NOMO-1 treated with DMSO at 0.1 percent for 48 hours (cell line): ENCODE data around the gene MSI2.
A peak's percentile ranks its signal among the peaks of the same experiment; 100 is the strongest.

ENCODE experiments used
- DNase-seq: peaks from one replicate; lab custom pipeline; 2025; ENCODE audit not compliant: unreplicated experiment; lab: John Stamatoyannopoulos, UW

The MSI2 gene

DNA sequence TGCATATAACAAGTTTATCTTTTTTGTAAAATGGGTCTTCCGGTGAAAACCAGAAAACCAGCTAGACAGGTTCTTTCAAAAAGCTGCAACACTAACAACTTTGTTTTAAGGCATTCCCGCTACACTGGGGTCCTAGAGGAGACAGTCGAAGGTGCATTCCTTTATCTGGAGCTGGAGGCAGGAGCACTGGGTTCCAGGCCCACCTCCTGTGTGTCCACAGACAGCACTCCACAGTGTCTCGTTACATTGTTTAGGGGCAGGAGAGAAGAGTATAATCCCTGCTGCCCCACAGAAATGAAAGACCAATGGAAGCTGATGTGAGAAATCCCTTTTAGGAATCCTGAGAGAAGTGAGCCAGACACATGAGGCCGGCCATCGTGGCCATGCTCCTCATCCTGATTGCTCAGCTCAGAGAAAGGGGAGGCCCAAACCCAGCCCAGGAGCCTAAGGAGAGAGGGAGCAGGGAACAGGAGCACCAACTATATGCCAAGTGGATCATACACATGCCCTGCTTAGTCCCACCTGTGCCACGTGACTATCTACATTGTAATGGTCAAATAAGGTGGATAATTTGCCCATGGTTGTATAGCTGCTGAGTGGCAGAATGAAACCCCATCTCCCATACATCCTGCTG is 429.3 kb downstream of the MSI2 start:
- no peak for DNase-seq

DNA sequence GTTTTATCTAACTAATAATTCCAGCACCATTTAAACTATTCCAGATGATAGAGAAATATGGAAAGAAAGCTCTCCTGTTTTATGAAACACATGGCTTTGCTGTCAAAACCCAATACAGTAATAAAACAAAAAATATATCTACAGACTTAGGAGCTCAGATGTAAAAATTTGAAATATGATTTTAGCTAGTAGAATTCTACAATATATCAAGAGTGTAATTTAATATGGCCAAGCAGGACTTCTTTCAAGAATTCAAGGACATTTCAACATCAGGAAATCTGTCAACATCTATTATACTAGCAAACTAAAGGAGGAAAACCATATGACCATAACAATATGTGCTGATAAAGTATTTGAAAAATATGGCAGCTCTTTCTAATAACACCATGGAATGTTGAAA is 431.3 kb downstream of the MSI2 start:
- DNase-seq = no peak

DNA sequence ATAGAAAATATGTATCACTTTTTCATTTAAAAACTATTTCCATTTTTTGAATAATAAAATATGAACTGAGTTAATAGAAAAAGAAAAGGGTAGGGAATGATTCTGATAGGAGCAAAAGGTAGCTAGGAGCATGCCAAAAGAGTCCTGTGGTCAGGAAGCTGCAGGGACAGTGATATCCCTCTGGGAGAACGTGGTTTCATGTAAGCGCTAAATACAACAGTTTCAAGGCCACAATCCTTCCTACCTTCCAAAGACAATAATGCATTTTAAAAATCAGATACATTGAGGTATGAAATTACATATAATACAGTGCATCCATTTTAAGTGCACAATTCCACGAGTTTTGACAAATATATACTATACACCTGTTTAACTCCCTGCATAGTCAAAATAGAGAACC is 432.9 kb downstream of the MSI2 start:
- DNase-seq = no peak

DNA sequence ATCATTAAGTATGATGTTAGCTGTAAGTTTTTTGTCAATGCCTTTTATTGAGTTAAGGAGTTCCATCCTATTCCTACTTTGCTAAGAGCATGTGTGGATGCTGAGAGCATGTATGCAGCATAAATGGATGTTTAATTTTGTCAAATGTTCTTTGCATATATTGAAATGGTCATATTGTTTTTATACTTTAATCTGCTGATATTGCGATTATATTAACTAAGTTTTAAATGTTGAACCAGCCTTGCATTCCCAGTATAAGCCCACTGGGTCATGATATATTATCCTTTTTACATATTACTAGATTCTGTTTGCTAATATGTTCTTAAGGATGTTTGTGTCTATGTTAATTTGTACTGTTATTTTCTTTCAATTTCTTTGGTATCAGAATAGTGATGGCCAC is 435.6 kb downstream of the MSI2 start:
- no peak for DNase-seq

- DNase-seq = no peak
These were observed 436.4 kb downstream of the MSI2 start for GRCh38 chr17:57692770-57693169.

GRCh38 chr17:57694051-57694450 is 437.7 kb downstream of the MSI2 start:
- DNase-seq = no peak

DNA sequence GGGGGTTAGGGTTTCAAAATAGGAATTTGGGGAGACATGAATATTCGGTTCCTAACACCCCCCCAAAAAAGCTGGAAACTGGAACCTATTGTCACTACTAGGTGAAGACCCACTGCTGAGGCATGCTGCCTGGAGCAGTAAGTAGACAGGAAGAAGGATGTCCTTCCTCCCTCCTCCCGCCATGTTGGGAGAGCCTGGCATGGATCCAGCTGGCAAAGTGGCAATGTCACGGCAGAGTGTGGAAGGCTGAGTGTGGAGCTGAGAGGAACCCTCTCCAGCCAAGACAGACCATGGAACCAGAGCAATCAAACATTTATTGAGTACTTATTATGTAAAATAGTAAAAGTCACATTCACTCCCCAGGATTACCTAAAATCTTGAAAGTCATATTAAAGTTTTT is 439.7 kb downstream of the MSI2 start:
- DNase-seq = no peak

DNA sequence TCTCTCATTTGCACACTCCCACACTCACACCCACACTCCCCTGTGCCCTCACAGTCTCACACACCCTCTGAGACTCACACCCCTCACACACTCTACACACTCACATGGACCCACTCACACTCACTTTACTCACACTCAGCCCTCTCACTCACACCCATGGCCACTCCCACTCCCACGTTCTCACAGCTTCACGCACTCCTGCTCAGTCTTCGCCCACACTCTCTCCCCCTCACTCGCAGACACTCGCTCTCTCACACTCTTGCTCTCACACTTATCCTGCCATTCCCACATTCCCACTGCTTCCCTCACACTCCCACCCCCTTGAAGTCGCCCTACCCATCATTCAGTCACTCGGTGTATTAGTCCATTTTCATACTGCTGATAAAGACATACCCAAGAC is 440.9 kb downstream of the MSI2 start:
- no peak for DNase-seq

DNA sequence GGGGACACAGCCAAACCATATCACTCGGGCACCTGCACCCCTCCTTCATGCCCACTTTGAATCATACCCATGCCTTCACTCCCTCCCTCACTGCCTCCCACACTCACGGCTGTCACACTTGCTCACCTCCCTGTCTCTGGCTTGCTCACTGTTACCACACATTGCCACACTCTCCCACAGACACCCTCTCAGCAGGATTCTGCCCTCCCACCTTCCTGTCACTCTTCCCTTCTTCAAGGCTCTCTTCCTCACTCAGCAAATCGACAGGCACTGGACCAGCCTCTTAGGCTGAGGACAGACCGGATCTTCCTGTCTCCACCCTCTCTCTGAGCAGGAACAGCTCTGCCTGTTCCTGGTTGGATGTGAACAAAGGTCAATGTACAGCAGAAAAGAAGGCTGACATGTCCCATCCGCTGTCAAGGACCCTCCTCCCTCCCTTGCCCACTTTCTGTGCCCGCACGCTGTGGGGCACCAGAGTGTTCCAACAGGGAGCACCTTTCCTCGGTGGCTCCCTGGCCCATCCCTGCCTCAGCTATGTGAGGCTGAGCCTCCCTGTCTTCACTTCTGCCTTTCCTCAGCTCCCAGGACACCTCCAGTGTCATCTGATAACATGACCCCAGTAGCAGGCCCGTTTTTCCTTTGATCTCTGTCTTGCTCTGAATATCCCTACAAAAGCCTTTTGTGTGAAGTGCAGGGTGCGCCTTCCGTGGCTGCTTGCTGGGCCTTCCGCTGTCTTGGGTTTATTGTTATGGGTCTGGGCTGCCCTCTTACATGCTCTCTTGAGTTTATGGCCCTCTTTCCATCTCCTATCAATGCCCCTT is 441.8 kb downstream of the MSI2 start:
- no peak for DNase-seq

- DNase-seq = no peak
These were observed 443.5 kb downstream of the MSI2 start for GRCh38 chr17:57699751-57700219.

DNA sequence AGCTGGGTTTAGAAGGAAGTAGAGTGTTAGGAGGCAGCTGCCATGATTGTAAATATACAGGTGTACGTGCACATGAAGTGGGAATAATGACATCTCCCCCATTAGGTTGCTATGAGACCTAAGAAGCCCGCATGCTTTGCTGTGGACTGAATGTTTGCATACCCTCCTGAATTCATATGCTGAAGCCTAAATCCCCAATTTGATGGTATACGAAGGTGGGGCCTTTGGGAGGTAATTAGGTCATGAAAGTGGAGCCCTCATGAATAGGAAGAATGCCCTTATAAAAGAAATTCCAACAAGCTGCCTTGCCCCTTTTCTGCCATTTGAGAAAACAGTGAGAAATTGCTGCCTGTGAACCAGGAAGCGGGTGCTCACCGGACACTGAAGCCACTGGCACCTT is 444.8 kb downstream of the MSI2 start:
- no peak for DNase-seq

GRCh38 chr17:57703273-57703672 is 446.9 kb downstream of the MSI2 start:
- no peak for DNase-seq

DNA sequence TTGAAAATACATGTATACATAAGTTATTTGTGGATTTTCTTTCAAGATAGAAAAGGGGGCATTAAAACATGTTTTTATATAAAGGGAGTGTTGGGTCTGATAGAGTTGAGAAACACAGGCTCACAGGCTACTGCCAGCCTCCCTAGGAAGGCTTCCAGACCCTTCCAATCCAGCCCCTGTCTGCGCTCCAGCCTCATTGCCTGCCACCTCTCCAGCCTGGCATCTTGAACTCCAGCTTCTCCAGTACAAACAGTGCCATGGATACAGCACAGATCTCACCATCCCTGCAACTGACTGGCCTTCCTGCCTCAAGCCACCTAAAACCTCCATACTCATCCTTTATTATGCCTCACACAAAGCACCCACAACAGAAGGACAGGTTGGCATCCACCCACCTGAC is 448.1 kb downstream of the MSI2 start:
- no peak for DNase-seq

DNA sequence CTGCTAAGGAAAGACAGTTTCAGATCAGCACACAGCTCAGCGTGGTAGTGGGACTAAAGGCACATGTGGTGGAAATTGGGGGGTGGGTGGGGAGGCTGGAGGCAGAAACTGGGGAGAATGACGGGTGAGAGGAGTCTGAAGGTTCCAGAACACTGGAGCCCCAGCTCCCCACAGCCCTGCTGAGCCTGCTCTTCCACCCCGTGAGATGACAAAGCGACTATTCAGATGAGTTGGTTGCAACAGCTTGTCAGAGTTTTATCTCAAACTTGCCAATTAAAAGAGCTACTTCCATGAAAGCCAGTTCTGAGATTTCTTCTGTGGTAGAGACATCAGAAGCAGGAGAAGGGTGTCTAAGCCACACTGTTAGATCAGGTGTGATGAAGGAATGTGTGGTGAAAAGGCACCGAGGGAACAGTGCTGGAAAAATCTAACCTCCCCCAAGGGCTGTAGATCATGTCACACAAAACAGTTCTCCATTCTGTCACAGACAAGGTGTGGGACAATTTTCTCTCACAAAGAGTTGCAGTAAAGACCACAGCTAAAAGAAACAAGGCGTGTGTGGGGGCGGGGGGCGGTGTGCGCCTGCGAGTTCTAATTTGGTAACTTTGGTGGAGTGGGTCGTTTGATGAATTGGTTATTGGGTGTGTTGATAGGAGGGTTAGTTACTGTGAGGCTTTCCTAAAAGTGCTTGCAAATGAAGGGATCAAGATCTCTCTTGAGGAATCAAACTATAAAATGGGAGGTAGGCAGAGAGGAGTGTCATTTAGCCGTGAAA is 449.8 kb downstream of the MSI2 start:
- peak; percentile 35 for DNase-seq

DNA sequence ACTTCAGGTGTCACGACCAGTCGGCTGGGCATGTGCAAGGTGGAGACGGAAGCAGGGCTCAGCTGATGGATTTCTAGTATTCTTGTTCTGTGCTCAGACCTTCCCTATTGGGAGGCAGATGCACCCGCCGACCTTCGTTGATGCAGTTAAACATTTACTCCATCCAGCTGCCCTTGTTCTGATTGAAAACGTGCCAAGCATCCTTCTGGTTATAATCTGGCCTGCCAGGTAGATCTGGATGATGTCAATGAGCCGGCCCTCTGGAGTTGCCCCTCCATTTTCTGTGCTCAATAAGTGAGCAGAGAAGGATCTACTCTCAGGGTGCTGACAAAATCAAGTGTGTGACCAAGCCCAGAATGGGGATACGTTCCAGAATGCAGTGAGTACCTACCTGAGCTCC is 450.4 kb downstream of the MSI2 start:
- no peak for DNase-seq

- DNase-seq = no peak
These were observed 451.6 kb downstream of the MSI2 start for GRCh38 chr17:57707892-57708291.

GRCh38 chr17:57708410-57708809 is 452.1 kb downstream of the MSI2 start:
- DNase-seq = no peak

- no peak for DNase-seq
These were observed 456.8 kb downstream of the MSI2 start for GRCh38 chr17:57713140-57713539.

DNA sequence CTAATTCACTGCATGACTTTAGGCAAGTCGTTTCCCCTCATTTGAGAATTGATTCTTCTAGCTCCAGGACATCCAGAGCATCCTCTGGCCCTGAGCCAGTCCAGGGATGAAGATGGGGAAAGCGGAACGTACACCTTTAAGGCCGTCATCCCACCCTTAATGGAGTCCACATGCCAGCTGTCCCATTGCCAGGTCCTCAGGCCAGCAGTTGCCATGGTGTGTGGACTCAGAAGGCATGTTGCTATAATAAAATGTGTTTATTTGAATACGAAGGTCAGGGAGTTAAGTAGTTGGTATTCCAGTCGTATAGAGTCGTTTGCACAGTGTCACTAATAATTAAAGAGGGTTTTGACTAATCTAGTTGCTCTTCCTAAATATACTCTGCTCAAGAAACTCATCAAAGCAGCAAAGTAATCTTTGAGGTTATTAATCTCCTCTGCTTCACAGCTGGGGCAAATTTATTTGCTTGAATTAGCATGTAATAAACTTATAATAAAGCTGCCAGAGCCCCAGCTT is 458.4 kb downstream of the MSI2 start:
- no peak for DNase-seq

- no peak for DNase-seq
These were observed 459.7 kb downstream of the MSI2 start for GRCh38 chr17:57715981-57716380.

GRCh38 chr17:57718878-57719277 is 462.6 kb downstream of the MSI2 start:
- DNase-seq = no peak
